Gastroesophageal sphincter (tissue), 3 donors: ENCODE results near the gene STING1.

Source experiments
- EP300 ChIP-seq: sonication (generic); formaldehyde crosslinking; IDR thresholded peaks from one replicate; pipeline ENCODE4 v1.6.1; 2017; ENCODE audit warnings: antibody characterized with exemption, mild to moderate bottlenecking
- POLR2A ChIP-seq, 2 donors: fragments of 450-650 bp; IDR thresholded peaks; one replicate each; pipeline ENCODE4 v1.6.1; 2017; ENCODE audit warnings: antibody characterized with exemption in 2 of 2, mild to moderate bottlenecking in 2 of 2, moderate library complexity in 1 of 2
- POLR2AphosphoS5 ChIP-seq: sonication (generic); formaldehyde crosslinking; IDR thresholded peaks from one replicate; pipeline ENCODE4 v1.6.1; 2017; ENCODE audit warnings: antibody characterized with exemption
- TF ChIP-seq, protein P1 (sequence below), 4 experiments: fragments of 200-600 bp in 2 of 4; fragments of 450-650 bp in 2 of 4; sonication (generic) in 1 of 4; IDR thresholded peaks; one replicate each; pipeline ENCODE4 v1.5.1; 2017 to 2019; ENCODE audit warnings: antibody characterized with exemption in 4 of 4, mild to moderate bottlenecking in 2 of 4, moderate library complexity in 2 of 4

DNA sequence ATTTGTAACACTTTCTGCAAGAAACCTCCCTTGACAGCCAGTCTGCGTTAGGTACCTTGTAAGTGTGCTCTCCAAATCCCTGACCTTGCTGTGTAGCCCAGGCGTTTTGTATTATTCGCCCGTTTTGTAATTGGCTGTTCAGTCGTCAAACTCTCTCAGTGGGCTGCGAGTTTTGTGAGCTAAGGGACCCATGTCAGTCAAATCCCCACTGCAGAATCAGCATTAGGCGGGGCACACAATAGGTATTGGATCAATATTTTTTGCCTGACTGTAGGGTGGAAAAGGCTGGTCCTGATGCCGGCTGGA, 43.9 kb downstream of the STING1 start:
- no peak for TF ChIP-seq POLR2A (IDR thresholded peaks at IDR 0.05)
- no peak for TF ChIP-seq POLR2AphosphoS5
- TF ChIP-seq, protein P1, sequence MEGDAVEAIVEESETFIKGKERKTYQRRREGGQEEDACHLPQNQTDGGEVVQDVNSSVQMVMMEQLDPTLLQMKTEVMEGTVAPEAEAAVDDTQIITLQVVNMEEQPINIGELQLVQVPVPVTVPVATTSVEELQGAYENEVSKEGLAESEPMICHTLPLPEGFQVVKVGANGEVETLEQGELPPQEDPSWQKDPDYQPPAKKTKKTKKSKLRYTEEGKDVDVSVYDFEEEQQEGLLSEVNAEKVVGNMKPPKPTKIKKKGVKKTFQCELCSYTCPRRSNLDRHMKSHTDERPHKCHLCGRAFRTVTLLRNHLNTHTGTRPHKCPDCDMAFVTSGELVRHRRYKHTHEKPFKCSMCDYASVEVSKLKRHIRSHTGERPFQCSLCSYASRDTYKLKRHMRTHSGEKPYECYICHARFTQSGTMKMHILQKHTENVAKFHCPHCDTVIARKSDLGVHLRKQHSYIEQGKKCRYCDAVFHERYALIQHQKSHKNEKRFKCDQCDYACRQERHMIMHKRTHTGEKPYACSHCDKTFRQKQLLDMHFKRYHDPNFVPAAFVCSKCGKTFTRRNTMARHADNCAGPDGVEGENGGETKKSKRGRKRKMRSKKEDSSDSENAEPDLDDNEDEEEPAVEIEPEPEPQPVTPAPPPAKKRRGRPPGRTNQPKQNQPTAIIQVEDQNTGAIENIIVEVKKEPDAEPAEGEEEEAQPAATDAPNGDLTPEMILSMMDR (IDR thresholded peaks at IDR 0.05), result no peak
- TF ChIP-seq EP300, result no peak
